ENCODE results near the gene GINS1.

GINS1 gene

DNA sequence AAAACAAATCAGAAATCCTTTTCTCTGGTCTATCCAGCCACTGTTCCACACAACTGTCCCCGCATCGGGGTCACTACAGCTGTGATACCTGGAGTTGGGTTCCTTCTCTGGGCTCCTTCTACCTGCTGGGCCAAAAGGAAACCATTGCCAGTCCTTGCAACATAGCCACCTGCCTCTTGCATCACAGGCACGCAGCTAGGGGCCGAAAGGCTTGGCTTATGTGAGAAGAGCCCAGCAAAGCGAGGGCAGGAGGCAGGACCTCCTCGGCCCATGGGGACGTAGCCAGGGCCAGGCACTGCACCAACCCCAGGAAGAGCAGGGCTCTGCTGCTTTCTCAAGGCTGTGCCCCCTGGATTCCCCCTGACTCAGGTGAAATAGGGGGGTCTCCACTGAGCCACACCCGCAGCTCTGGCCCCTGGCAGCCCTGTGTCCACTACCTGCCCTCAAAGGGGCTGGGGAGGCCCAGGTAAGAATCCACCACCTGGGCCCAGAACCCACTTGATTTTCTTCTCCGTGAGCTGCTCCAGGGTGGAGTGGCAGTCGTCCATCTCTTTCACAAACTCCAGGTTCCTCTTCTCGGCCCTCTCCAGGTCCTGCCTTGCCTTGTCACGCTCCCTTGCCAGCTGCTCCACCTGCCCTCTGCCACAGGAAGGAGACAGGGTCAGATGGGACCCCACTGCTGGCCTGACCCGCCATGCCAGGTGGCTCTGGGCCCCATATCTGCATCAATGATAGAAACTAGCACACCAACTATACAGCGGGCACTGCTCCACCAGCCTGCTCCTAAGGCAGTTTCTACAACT lies 88.9 kb downstream of the GINS1 start:
- DNase-seq, result no peak

DNA sequence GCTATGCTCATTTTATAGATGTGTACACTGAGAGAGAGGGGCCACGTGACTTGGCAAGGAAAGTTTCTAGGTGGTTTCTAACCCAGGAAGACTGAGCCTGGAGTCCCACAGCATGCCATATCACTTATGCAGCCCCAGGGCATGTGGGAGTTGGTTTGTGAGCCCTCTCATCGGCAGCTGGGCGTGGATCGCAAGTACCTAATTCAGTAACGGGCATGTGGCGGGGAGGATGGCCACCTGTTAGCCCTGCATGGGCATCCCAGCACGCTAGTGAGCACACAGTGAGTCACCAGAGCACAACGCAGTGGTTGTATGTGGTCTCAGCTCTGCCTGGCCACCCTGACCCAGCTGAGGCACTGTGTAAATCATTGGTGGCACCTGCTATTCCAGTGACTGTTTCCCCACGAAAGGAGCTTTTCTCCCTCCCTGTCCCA lies 89.5 kb downstream of the GINS1 start:
- no peak for DNase-seq

DNA sequence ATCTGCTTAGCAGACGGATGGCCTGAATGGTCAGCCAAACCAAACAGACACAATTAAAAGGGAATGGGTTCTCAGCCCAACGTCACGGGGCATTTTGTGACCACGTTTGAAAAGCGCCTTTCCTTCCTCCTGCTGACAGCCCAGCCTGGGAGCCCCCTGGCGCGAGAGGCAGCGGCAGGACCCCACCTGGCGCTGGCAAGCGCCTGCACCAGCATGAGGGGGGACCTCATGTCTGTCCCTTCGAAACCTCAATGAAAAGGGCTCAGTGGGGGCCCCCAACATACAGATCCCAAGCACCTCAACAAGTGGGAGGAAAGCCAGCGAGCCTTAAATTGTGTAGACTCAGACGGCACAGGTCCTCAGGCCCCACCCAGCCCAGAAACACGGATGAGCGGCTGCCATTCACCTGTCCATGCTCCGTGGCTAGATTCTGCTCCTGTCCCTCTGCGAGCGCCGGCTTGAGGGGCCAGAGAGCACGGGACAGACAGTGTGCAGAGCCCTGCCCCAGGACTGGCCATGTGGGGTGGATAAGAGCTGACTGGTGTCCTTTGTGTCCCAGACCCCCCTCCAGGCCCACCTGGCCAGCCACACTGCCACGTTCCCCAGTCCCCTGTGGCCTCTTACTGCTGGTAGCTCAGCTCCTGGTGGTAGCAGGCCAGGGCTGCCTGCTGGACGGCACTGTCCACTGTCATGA lies 90.3 kb downstream of the GINS1 start:
- DNase-seq, result no peak

Data from NCI-H82 (cell line).